Progenitor cell of endocrine pancreas (in vitro differentiated cells): Measurements from ENCODE around the gene KRT28. TPM values are rescaled to one million over a fixed set of nuclear protein-coding genes. Genes with fewer than 3 reads are reported as not detected.
"Not testable (repeated sequence)": the region's sequence is repeated elsewhere in the genome, so short reads cannot be mapped to it uniquely, and the experiment has no call there.

Experiments used
- DNase-seq: peaks from one replicate; pipeline ENCODE4 v3.0.0; 2021; ENCODE audit warnings: low spot score; ENCODE audit not compliant: unreplicated experiment
- H3K27ac Mint-ChIP-seq: 2 replicates; pipeline ENCODE4 v1.8.0; 2021; ENCODE audit warnings: mild to moderate bottlenecking, moderate library complexity, mixed read lengths
- H3K27me3 Mint-ChIP-seq: 2 replicates; pipeline ENCODE4 v1.8.0; 2021; ENCODE audit warnings: mixed read lengths
- H3K36me3 Mint-ChIP-seq: 2 replicates; pipeline ENCODE4 v1.8.0; 2022; ENCODE audit warnings: mixed read lengths; ENCODE audit not compliant: insufficient read depth
- H3K4me1 Mint-ChIP-seq: 2 replicates; pipeline ENCODE4 v1.8.0; 2021; ENCODE audit warnings: low read depth, mixed read lengths
- H3K4me3 Mint-ChIP-seq: 2 replicates; pipeline ENCODE4 v1.8.0; 2021; ENCODE audit warnings: low read depth, mild to moderate bottlenecking, moderate library complexity, mixed read lengths
- H3K9me3 Mint-ChIP-seq: 2 replicates; pipeline ENCODE4 v1.8.0; 2021; ENCODE audit warnings: low read depth, mixed read lengths
- total RNA-seq: library from RNA; stranded (reverse); gene quantifications from 2 replicates; pipeline ENCODE4 v1.2.1, GENCODE V29; 2021
- TF ChIP-seq, protein P1 (sequence below): fragments of 200-600 bp; sonication (generic); IDR thresholded peaks from one replicate; pipeline ENCODE4 v1.5.0; 2021; ENCODE audit warnings: antibody characterized with exemption, mild to moderate bottlenecking; ENCODE audit not compliant: unreplicated experiment

The KRT28 gene
- total RNA-seq, 1 donor from 2014 or later: not detected

DNA sequence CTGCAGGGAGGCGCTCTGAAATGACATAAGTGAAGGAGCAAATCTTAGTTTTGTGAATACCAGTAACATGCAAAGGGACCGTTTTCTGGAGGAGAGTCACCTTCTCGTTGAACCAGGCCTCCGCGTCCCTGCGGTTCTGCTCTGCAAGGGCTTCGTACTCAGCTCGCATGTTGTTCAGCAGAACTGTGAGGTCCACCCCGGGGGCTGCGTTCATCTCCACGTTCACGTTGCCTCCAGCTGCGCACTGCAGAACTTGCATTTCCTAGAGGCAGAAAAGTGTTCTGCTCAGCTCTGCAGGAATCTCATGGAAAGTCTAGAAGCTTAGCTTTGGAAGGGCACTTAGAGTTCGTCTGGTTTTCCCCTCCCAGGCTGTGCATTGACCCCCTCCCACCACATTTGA, 48.7 kb downstream of the KRT28 start:
- Mint-ChIP-seq H3K27me3 (no peaks in the 10 kb centered on the region), H3K9me3 (no peaks in the 10 kb centered on the region), H3K36me3 (no peaks in the 10 kb centered on the region), H3K4me1 (no peaks in the 10 kb centered on the region), H3K4me3 (no peak overlapping the region), H3K27ac (no peak overlapping the region)
- DNase-seq: no peak
- TF ChIP-seq, protein P1, sequence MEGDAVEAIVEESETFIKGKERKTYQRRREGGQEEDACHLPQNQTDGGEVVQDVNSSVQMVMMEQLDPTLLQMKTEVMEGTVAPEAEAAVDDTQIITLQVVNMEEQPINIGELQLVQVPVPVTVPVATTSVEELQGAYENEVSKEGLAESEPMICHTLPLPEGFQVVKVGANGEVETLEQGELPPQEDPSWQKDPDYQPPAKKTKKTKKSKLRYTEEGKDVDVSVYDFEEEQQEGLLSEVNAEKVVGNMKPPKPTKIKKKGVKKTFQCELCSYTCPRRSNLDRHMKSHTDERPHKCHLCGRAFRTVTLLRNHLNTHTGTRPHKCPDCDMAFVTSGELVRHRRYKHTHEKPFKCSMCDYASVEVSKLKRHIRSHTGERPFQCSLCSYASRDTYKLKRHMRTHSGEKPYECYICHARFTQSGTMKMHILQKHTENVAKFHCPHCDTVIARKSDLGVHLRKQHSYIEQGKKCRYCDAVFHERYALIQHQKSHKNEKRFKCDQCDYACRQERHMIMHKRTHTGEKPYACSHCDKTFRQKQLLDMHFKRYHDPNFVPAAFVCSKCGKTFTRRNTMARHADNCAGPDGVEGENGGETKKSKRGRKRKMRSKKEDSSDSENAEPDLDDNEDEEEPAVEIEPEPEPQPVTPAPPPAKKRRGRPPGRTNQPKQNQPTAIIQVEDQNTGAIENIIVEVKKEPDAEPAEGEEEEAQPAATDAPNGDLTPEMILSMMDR: no peak

DNA sequence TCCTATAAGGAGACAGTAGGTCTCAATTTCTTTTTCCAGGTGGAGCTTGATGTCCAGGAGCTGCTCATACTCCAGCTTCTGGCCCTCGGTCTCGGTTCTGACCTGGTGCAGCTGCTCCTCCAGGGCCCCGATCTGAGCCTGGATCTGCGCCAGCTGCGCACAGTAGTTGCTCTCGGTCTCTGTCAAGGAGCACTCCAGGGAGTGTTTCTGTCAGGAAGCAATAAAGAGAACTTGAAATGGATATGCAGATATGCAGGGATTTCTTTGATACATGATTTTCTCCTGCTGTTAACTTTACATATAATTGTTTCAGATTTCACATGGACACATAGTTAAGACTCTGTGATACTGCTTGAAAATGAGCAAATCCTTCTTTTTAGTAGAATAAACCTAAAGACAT, 49.4 kb downstream of the KRT28 start:
- Mint-ChIP-seq H3K36me3 (no peaks in the 10 kb centered on the region), H3K4me3 (no peak overlapping the region), H3K27me3 (no peaks in the 10 kb centered on the region), H3K27ac (no peak overlapping the region), H3K4me1 (no peaks in the 10 kb centered on the region), H3K9me3 (no peaks in the 10 kb centered on the region)
- TF ChIP-seq, protein P1: no peak
- no peak for DNase-seq

DNA sequence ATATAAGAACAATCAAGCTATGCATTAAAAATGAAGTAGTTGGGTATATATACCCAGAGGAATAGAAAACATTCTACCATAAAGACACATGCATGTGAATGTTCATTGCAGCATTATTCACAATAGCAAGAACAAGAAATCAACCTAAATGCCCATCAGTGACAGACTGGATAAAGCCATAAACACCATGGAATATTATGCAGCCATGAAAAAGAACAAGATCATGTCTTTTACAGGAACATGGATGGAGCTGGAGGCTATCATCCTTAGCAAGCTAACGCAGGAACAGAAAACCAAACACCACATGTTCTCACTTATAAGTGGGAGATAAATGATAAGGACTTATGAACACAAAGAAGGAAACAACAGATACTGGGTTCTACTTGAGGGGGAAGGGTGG, 51.1 kb downstream of the KRT28 start:
- not testable (repeated sequence) for DNase-seq, H3K36me3 Mint-ChIP-seq, H3K9me3 Mint-ChIP-seq, H3K27me3 Mint-ChIP-seq, H3K4me1 Mint-ChIP-seq, H3K27ac Mint-ChIP-seq, H3K4me3 Mint-ChIP-seq

Other genes starting within 250 kb of the KRT28 start
- gene CCR7, start 234.5 kb downstream of the KRT28 start, total RNA-seq: not detected in 2 replicates
- gene SMARCE1, start 152.1 kb downstream of the KRT28 start, total RNA-seq: 190 and 195 TPM in 2 replicates
- 0.36 and 1.1 TPM in 2 replicates for gene KRT222, start 134.8 kb downstream of the KRT28 start, total RNA-seq
- not detected in 2 replicates for gene KRT24, start 96.2 kb downstream of the KRT28 start, total RNA-seq
- gene KRT25, start 44.6 kb downstream of the KRT28 start, total RNA-seq: not detected in 2 replicates
- gene KRT26, start 27.8 kb downstream of the KRT28 start, total RNA-seq: not detected in 2 replicates
- gene KRT27, start 17.4 kb downstream of the KRT28 start, total RNA-seq: not detected in 2 replicates
- gene KRT10, start 22.7 kb upstream of the KRT28 start, total RNA-seq: 33.1 and 37.5 TPM in 2 replicates
- gene KRT12, start 67.3 kb upstream of the KRT28 start, total RNA-seq: not detected in 2 replicates
- gene KRT20, start 85.3 kb upstream of the KRT28 start, total RNA-seq: not detected in 2 replicates
- gene KRT23, start 137.7 kb upstream of the KRT28 start, total RNA-seq: 2.1 and 3.8 TPM in 2 replicates
- not detected in 2 replicates for gene KRT39, start 167.0 kb upstream of the KRT28 start, total RNA-seq
- 0.13 TPM in 1 of 2 replicates, not detected in the other for gene KRT40, start 184.4 kb upstream of the KRT28 start, total RNA-seq
- not detected in 2 replicates for gene KRTAP3-3, start 194.2 kb upstream of the KRT28 start, total RNA-seq
- gene KRTAP3-2, start 199.9 kb upstream of the KRT28 start, total RNA-seq: not detected in 2 replicates
- not detected in 2 replicates for gene KRTAP3-1, start 209.2 kb upstream of the KRT28 start, total RNA-seq
- gene KRTAP1-5, start 227.2 kb upstream of the KRT28 start, total RNA-seq: not detected in 2 replicates
- gene KRTAP1-4, start 230.2 kb upstream of the KRT28 start, total RNA-seq: not detected in 2 replicates
- not detected in 2 replicates for gene KRTAP1-3, start 234.9 kb upstream of the KRT28 start, total RNA-seq
- gene KRTAP1-1, start 241.5 kb upstream of the KRT28 start, total RNA-seq: not detected in 2 replicates
- gene KRTAP2-1, start 247.4 kb upstream of the KRT28 start, total RNA-seq: not detected in 2 replicates